Measurements from ENCODE around the gene OGA.

Gene OGA

DNA sequence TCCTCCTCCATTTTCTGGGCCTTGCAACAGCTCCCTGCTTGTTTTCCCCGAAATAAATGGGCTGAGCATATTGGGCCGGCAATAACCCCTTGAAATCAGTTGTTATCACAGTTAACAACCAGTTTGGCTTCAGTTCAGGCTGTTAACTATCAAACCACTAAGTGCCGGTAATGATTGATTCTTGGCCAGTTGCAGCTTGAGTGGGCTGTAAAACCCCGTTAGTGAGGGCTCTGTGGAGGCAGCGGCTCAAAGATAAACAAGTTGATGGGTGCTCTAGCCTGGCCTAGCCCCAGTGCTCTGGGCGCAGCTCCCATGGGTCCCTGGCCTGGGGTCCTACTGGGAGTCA lies 50.7 kb downstream of the OGA start:
- Mint-ChIP-seq H3K4me1 (no peaks in the 10 kb centered on the region), H3K9me3 (no peaks in the 10 kb centered on the region), H3K27ac (no peak overlapping the region), H3K4me3 (no peak overlapping the region), H3K27me3 (peaks cover 68% of the 10 kb centered on the region)
- DNase-seq = no peak
- no peak for ATAC-seq

DNA sequence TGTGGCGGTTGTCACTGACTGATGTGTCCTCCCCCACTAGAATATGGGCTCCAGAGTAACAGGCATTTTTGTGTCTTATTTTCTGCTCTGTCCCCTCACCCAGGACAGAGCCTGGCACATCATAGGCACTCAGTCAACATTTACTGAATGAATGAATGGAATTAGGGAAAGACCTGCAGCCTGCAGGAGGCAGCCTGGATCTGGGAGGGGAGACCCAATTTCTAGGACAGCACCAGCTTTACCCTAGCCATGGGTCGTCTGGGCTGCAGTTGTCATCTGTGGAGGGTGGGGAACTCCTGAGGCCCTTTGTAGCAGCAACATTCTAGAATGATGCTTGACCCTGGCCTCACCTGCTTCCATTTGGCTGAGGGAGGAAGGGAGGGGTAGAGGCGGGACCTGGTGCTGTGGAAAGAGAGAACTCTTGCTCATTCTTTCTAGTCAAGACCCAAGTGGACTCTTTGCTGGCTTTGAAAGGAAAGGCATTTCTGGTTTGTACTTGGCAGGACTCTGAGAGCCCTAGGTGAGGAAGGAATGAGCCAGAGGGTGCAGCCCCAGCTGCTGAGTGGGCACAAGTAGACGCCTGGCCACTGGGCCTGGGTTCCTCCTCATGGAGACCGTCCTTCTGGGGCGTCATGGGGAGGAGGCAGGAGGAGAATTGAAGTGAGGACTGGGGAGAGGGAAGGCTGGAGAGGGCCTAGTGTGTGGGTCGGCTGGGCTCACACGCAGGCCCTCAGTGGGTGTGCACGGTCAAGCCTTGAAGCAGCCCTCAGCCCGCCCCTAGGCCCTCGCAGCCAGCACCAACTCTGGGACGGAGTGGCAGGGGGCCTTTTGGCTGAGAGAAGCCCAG lies 51.3 kb downstream of the OGA start:
- peaks cover 62% of the 10 kb centered on the region for H3K27me3 Mint-ChIP-seq
- no peak overlapping the region for H3K4me3 Mint-ChIP-seq
- H3K4me1 Mint-ChIP-seq = no peaks in the 10 kb centered on the region

DNA sequence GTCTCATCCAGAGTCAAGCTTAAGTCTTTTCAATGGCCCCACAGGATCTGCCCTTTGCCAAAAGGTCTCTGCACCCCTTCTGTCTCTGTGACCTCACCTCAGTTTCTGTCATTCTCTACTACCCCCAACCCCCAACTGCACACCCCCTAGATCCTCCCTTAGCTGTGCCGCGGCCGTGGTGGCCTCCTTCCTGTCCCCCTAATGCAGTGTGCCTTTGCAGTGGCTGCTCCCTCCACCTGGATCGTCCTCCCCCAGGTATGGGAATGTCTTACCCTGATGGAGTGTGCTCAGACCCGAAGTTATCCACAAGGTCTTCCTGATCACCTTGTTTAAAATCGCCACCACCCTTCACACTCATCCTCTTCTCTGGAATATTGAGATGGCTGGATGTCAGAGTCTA lies 51.9 kb downstream of the OGA start:
- no peaks in the 10 kb centered on the region for H3K4me1 Mint-ChIP-seq
- no peak overlapping the region for H3K27ac Mint-ChIP-seq
- H3K9me3 Mint-ChIP-seq = no peaks in the 10 kb centered on the region
- DNase-seq = no peak
- H3K27me3 Mint-ChIP-seq = peaks cover 56% of the 10 kb centered on the region
- ATAC-seq = no peak
- H3K4me3 Mint-ChIP-seq = no peak overlapping the region

More for the DNA sequence above, 51.3 kb downstream of the OGA start:
- no peak overlapping the region for H3K27ac Mint-ChIP-seq
- no peak for ATAC-seq
- no peak for DNase-seq
- H3K9me3 Mint-ChIP-seq = no peaks in the 10 kb centered on the region

GRCh38 chr10:101763141-101763846 lies 55.0 kb downstream of the OGA start:
- ATAC-seq (no peak), DNase-seq (no peak)
- Mint-ChIP-seq H3K9me3 (no peaks in the 10 kb centered on the region), H3K4me1 (no peaks in the 10 kb centered on the region), H3K27ac (no peak overlapping the region), H3K27me3 (peaks cover 37% of the 10 kb centered on the region), H3K4me3 (no peak overlapping the region)

DNA sequence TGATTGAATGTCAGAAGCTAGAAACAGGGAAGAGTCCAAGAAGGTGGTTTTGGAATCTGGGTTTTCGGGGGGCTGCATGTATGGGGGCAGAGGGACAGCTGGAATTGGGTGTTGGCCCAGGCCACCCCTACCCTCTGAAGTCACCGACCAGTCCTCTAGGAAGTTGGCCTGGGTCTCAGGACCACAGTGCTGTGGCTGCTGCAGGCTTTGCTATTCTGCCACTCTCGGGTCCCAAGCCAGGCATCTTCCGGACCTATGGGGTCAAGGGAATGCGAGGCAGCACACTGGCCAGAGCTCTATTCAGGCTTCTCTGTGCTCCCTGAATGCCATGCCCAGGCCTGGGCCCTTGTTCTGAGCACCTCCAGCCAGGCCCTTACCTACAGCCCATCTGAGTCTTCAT lies 55.5 kb downstream of the OGA start:
- ATAC-seq (no peak), DNase-seq (no peak)
- Mint-ChIP-seq H3K4me1 (no peaks in the 10 kb centered on the region), H3K27me3 (peaks cover 37% of the 10 kb centered on the region), H3K27ac (no peak overlapping the region), H3K4me3 (no peak overlapping the region), H3K9me3 (no peaks in the 10 kb centered on the region)

DNA sequence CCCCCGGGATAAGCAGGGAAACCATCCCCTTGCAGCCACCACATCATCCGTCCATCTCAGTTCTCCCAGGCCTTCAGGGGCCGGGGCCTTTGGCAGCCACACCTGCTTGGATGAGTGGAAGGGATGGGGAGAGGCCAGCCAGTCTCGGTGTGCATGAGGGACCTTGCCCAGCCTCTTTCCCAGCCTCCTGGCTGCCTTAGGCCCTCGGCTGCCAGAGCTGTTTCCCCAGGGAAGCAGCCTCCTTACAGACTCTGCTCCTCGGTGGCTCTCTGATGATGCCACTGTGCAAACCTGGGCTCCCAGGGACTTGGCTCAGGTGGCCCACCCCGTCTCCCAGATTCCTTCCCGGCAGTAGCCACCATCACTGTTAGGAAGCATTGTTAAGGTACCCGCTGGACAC lies 57.0 kb downstream of the OGA start:
- Mint-ChIP-seq H3K9me3 (no peaks in the 10 kb centered on the region), H3K27me3 (peaks cover 25% of the 10 kb centered on the region), H3K27ac (no peak overlapping the region), H3K4me3 (no peak overlapping the region), H3K4me1 (no peaks in the 10 kb centered on the region)
- ATAC-seq (no peak), DNase-seq (no peak)

GRCh38 chr10:101760510-101760909 lies 57.7 kb downstream of the OGA start:
- Mint-ChIP-seq H3K4me1 (no peaks in the 10 kb centered on the region), H3K4me3 (no peak overlapping the region), H3K27me3 (peaks cover 18% of the 10 kb centered on the region), H3K27ac (no peak overlapping the region), H3K9me3 (no peaks in the 10 kb centered on the region)
- ATAC-seq (no peak), DNase-seq (no peak)

GRCh38 chr10:101759309-101760247 lies 58.7 kb downstream of the OGA start:
- Mint-ChIP-seq H3K4me3 (no peak overlapping the region), H3K27ac (peak overlapping the region in 1 of 2 donors; percentile 19), H3K4me1 (no peaks in the 10 kb centered on the region), H3K27me3 (peaks cover 15% of the 10 kb centered on the region), H3K9me3 (no peaks in the 10 kb centered on the region)
- ATAC-seq = no peak
- no peak for DNase-seq

- Mint-ChIP-seq H3K4me3 (no peak overlapping the region), H3K9me3 (no peaks in the 10 kb centered on the region), H3K27me3 (peaks cover 20% of the 10 kb centered on the region), H3K4me1 (no peaks in the 10 kb centered on the region), H3K27ac (no peak overlapping the region)
- ATAC-seq (no peak), DNase-seq (no peak)
Measured at GRCh38 chr10:101758858-101759257, 59.4 kb downstream of the OGA start.

DNA sequence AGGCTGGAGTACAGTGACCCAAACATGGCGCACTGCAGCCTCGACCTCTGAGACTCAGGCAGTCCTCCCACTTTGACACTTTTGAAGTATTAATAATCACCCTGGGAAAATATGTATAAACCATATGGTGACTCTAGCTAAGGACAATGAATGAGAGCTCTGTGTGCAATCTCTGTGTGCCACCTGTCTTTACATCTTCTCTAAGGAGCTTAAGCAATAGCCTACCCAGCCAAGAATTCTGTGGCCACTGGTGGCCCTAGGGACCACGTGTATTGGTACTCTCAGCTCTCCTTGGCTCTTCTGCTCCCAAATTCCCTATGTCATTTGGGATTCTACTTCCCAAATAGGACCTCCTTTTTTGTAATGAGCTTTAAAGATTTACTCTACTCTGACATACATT lies 66.0 kb downstream of the OGA start:
- no peak for DNase-seq

DNA sequence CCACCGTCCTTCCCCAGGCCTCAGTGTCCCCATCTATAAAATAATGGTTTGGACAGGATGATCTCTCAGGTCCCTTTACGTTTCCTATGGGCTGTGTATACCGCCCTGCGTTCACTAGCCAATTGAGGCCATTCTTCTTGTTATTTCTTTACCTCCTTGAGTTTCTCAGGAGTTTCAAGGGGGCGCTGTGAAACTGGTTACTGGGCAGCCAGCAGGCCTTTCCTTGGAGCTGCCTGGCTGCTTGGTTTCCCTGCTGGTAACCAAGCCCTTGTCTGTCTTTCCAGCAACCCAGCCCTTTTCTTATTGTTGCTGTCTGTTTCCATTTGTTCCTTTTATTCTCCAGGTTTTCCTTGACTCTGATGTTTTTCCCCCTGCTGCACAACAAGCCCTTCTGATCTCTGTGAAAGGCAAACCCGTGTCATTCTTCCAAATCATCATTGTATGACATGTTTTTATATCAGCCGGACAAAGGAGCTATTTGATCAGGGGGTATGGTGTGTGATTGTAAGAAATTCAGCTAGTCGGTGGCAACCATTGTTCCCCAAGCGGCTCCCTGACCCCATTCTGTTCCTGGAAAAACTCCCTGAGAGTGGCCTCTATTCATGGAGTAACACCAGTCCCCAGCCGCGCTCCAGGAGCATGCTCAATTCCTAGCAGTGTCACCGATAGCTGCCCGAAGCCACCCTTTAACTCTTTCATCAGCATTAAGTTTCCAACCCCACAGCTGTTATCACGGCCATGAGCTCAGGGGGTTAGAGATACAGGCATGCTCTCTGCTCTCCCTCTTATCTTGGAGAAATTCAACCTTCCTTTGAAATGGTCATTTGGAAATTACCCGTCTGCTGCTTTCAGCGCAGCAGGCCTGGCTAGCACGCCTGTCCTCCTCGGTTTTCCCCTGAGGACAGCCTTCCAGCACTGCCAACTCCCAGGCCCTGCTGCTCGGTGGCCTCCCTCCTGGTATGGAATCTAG lies 68.9 kb downstream of the OGA start:
- no peaks in the 10 kb centered on the region for H3K9me3 Mint-ChIP-seq
- peaks cover 24% of the 10 kb centered on the region for H3K27me3 Mint-ChIP-seq
- peak overlapping the region in 1 of 2 donors; percentile 44 for H3K27ac Mint-ChIP-seq
- no peaks in the 10 kb centered on the region for H3K4me1 Mint-ChIP-seq
- H3K4me3 Mint-ChIP-seq = no peak overlapping the region
- DNase-seq (no peak), ATAC-seq (no peak)

More for the DNA sequence above, 66.0 kb downstream of the OGA start:
- no peak for ATAC-seq
- no peak overlapping the region for H3K27ac Mint-ChIP-seq
- H3K4me1 Mint-ChIP-seq = no peaks in the 10 kb centered on the region
- H3K9me3 Mint-ChIP-seq = no peaks in the 10 kb centered on the region
- H3K4me3 Mint-ChIP-seq = no peak overlapping the region
- peaks cover 25% of the 10 kb centered on the region for H3K27me3 Mint-ChIP-seq

GRCh38 chr10:101748496-101748895 lies 69.7 kb downstream of the OGA start:
- no peak overlapping the region for H3K27ac Mint-ChIP-seq
- no peak for DNase-seq
- no peaks in the 10 kb centered on the region for H3K9me3 Mint-ChIP-seq
- no peaks in the 10 kb centered on the region for H3K4me1 Mint-ChIP-seq
- H3K27me3 Mint-ChIP-seq = peaks cover 18% of the 10 kb centered on the region
- no peak overlapping the region for H3K4me3 Mint-ChIP-seq
- no peak for ATAC-seq

GRCh38 chr10:101745074-101745696 lies 73.1 kb downstream of the OGA start:
- Mint-ChIP-seq H3K4me1 (no peaks in the 10 kb centered on the region), H3K27me3 (peaks cover 29% of the 10 kb centered on the region), H3K9me3 (no peaks in the 10 kb centered on the region), H3K27ac (no peak overlapping the region), H3K4me3 (no peak overlapping the region)
- no peak for ATAC-seq
- no peak for DNase-seq

GRCh38 chr10:101744267-101744666 lies 74.0 kb downstream of the OGA start:
- DNase-seq = no peak
- Mint-ChIP-seq H3K27me3 (peaks cover 38% of the 10 kb centered on the region), H3K27ac (no peak overlapping the region), H3K9me3 (no peaks in the 10 kb centered on the region), H3K4me3 (no peak overlapping the region), H3K4me1 (no peaks in the 10 kb centered on the region)
- no peak for ATAC-seq

All from stimulated activated naive CD8-positive, alpha-beta T cell treated with anti-CD3 and anti-CD28 coated beads, Interleukin-15, amount 100 ng/mL, for 72 hours (primary cell).